Activated B cell treated with CpG ODN at 0.5 μM for 24 hours (primary cell): Measurements from ENCODE around the gene PNLDC1. TPM values are rescaled to one million over a fixed set of nuclear protein-coding genes. Genes with fewer than 3 reads are reported as not detected.

ENCODE experiments used
- ATAC-seq: fragments of 200-7000 bp; cut with Tn5 transposase; one replicate; pipeline ENCODE4 v1.10.0; 2021; ENCODE audit warnings: low read depth, mild to moderate bottlenecking, moderate library complexity
- CTCF ChIA-PET: fragments of 350-600 bp; sonication (Branson Sonifier 250); formaldehyde crosslinking; loops from one replicate; lab custom pipeline; 2021; ENCODE audit warnings: antibody characterized with exemption; lab: Charles Lee
- POLR2A ChIA-PET: fragments of 350-600 bp; sonication (Branson Sonifier 250); formaldehyde crosslinking; loops from one replicate; lab custom pipeline; 2021; ENCODE audit warnings: antibody characterized with exemption; lab: Charles Lee
- DNase-seq: peaks from one replicate; pipeline ENCODE4 v3.0.0; 2022
- H3K27ac Mint-ChIP-seq: one replicate; pipeline ENCODE4 v1.8.0; 2020; ENCODE audit warnings: mixed read lengths
- H3K27me3 Mint-ChIP-seq: one replicate; pipeline ENCODE4 v1.8.0; 2021; ENCODE audit warnings: mixed read lengths
- H3K36me3 Mint-ChIP-seq: one replicate; pipeline ENCODE4 v1.8.0; 2021; ENCODE audit warnings: low read depth, mixed read lengths
- H3K4me1 Mint-ChIP-seq: one replicate; pipeline ENCODE4 v1.8.0; 2021; ENCODE audit warnings: mixed read lengths
- H3K4me3 Mint-ChIP-seq: one replicate; pipeline ENCODE4 v1.8.0; 2020; ENCODE audit warnings: mild to moderate bottlenecking, mixed read lengths
- H3K9me3 Mint-ChIP-seq: one replicate; pipeline ENCODE4 v1.8.0; 2020; ENCODE audit warnings: mixed read lengths
- CTCF ChIP-seq: fragments of 200-600 bp; IDR thresholded peaks from one replicate; pipeline ENCODE4 v1.8.0; 2022; ENCODE audit warnings: antibody characterized with exemption, mild to moderate bottlenecking
- intact Hi-C: fragments of 100-400 bp; cut with micrococcal nuclease; formaldehyde crosslinking; loops from one replicate; pipeline ENCODE4 v1.15.1; 2024
- total RNA-seq: library from RNA; stranded (reverse); gene quantifications from 2 replicates; pipeline ENCODE4 v1.2.3, GENCODE V29; 2022

Gene PNLDC1
- total RNA-seq, 1 donor from 2014 or later: 0.24 TPM

- TF ChIP-seq CTCF: no peak
- DNase-seq (no peak), ATAC-seq (no peak)
- intact Hi-C loops: no loop called here
- Mint-ChIP-seq H3K27ac (no peak overlapping the region), H3K36me3 (peaks cover 78% of the 10 kb centered on the region), H3K4me1 (peaks cover 7% of the 10 kb centered on the region), H3K27me3 (no peaks in the 10 kb centered on the region), H3K4me3 (no peak overlapping the region), H3K9me3 (peaks cover 2% of the 10 kb centered on the region)
- CTCF ChIA-PET: no interaction called here
- POLR2A ChIA-PET: interaction anchor here (1.3 kb wide), 1 partner anchor 40 kb away, joined by 4 read pairs; the partner anchor contains the start of gene WTAP
Observed at GRCh38 chr6:159766906-159767305, 33.2 kb upstream of the PNLDC1 start.

- ATAC-seq (no peak), DNase-seq (no peak)
- H3K27ac Mint-ChIP-seq: no peak overlapping the region
- intact Hi-C loops: no loop called here
- H3K9me3 Mint-ChIP-seq: peaks cover 2% of the 10 kb centered on the region
- no peaks in the 10 kb centered on the region for H3K27me3 Mint-ChIP-seq
- no peaks in the 10 kb centered on the region for H3K4me1 Mint-ChIP-seq
- CTCF ChIA-PET: no interaction called here
- TF ChIP-seq CTCF: no peak
- POLR2A ChIA-PET: interaction anchor here (1.5 to 1.6 kb wide), 2 partner anchors 7 to 21 kb away, joined by 3 to 4 read pairs; partner anchors contain the start of genes ACAT2, MRPL18 and TCP1
- no peak overlapping the region for H3K4me3 Mint-ChIP-seq
- peaks cover 70% of the 10 kb centered on the region for H3K36me3 Mint-ChIP-seq
Observed at GRCh38 chr6:159769470-159769869, 30.6 kb upstream of the PNLDC1 start.

DNA sequence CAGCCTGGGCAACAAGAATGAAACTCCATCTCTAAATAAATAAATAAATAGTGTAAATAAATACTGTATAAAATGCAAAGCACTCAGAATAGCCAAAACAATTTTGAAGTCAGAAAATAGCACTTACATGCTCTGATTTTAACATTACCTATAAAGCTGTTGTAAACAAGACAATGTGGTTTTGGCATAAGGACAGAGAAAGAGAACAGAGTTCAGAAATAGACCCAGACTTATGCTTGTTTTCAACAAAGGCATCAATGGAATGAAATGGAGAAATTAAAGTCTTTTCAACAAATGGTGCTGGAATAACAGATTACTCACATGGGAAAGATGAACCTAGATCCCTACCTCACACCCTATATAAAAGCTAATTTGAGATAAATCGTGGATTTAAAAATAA, 27.9 kb upstream of the PNLDC1 start:
- Mint-ChIP-seq H3K27ac (no peak overlapping the region), H3K27me3 (no peaks in the 10 kb centered on the region), H3K36me3 (peaks cover 75% of the 10 kb centered on the region), H3K4me1 (no peaks in the 10 kb centered on the region), H3K9me3 (peaks cover 2% of the 10 kb centered on the region), H3K4me3 (no peak overlapping the region)
- DNase-seq (no peak), ATAC-seq (no peak)
- CTCF ChIA-PET: no interaction called here
- intact Hi-C loops: no loop called here
- POLR2A ChIA-PET: no interaction called here
- no peak for TF ChIP-seq CTCF

DNA sequence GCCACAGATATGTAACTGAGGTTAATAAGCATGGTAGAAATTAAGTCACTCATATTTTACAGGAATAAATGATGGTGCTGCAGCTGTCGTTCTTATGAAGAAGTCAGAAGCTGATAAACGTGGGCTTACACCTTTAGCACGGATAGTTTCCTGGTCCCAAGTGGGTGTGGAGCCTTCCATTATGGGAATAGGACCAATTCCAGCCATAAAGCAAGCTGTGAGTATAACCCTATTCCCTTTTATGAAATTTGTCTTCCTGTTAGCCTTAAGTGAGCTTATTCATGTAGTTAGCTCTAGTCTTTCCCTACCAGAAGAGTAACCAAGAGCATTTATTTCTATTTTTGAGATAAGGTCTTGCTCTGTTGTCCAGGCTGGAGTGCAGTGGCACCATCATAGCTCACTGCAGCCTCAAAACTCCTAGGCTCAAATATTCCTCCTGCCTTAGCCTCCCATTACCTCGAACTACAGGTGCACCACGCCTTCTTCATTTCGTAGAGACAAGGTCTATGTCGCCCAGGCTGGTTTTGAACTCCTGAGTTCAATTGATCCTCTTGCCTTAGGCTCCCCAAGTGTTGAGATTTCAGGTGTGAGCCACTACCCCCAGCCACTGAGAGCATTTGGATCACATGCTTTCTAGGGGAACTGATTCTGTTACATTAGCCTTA, 22.7 kb upstream of the PNLDC1 start:
- no peaks in the 10 kb centered on the region for H3K4me1 Mint-ChIP-seq
- H3K9me3 Mint-ChIP-seq: no peaks in the 10 kb centered on the region
- H3K27ac Mint-ChIP-seq: no peak overlapping the region
- no peak for DNase-seq
- intact Hi-C loops: no loop called here
- POLR2A ChIA-PET: no interaction called here
- CTCF ChIA-PET: no interaction called here
- no peak for TF ChIP-seq CTCF
- H3K36me3 Mint-ChIP-seq: peaks cover 83% of the 10 kb centered on the region
- no peak for ATAC-seq
- no peaks in the 10 kb centered on the region for H3K27me3 Mint-ChIP-seq
- H3K4me3 Mint-ChIP-seq: no peak overlapping the region

- Mint-ChIP-seq H3K27me3 (no peaks in the 10 kb centered on the region), H3K4me3 (no peak overlapping the region), H3K4me1 (no peaks in the 10 kb centered on the region), H3K9me3 (no peaks in the 10 kb centered on the region), H3K36me3 (peaks cover 90% of the 10 kb centered on the region), H3K27ac (no peak overlapping the region)
- POLR2A ChIA-PET: interaction anchor here (0.6 kb wide), 1 partner anchor 59 kb away, joined by 8 read pairs; no protein-coding TSS in a partner anchor
- DNase-seq (no peak), ATAC-seq (no peak)
- CTCF ChIA-PET: no interaction called here
- intact Hi-C loops: loop anchor here (2.0 kb wide), 1 partner anchor 15 kb away; the partner anchor contains the start of gene ACAT2
- no peak for TF ChIP-seq CTCF
Observed at GRCh38 chr6:159778131-159778530, 21.9 kb upstream of the PNLDC1 start.
